Adipocyte (in vitro differentiated cells): ENCODE measurements around the gene TGFBR3L.

Experiments
- DNase-seq: peaks from one replicate; pipeline ENCODE4 v3.0.0-alpha.2; 2015; ENCODE audit warnings: low read depth
- H3K27me3 ChIP-seq: replicated peaks from 2 replicates; pipeline ENCODE4 v1.7.0; 2013; ENCODE audit warnings: mild to moderate bottlenecking, low read length, moderate library complexity; ENCODE audit not compliant: control insufficient read depth, insufficient read depth
- H3K36me3 ChIP-seq: 2 replicates; pipeline ENCODE4 v1.7.0; 2013; ENCODE audit warnings: low read length, mild to moderate bottlenecking, moderate library complexity; ENCODE audit not compliant: control insufficient read depth, insufficient read depth, severe bottlenecking
- H3K4me1 ChIP-seq: 2 replicates; pipeline ENCODE4 v1.7.0; 2013; ENCODE audit warnings: mild to moderate bottlenecking, low read length, moderate library complexity; ENCODE audit not compliant: control insufficient read depth, insufficient read depth
- H3K4me3 ChIP-seq: 2 replicates; pipeline ENCODE4 v1.7.0; 2013; ENCODE audit warnings: mild to moderate bottlenecking, low read length, moderate library complexity
- H3K9ac ChIP-seq: 2 replicates; pipeline ENCODE4 v1.7.0; 2013; ENCODE audit warnings: mild to moderate bottlenecking, low read length, moderate library complexity
- H3K9me3 ChIP-seq: 2 replicates; pipeline ENCODE4 v1.7.0; 2013; ENCODE audit warnings: mild to moderate bottlenecking, low read length, moderate library complexity; ENCODE audit not compliant: control insufficient read depth

Gene TGFBR3L

GRCh38 chr19:7907122-7907521 lies 7.5 kb upstream of the TGFBR3L start:
- no peak for DNase-seq
- H3K4me3 ChIP-seq: no peak overlapping the region
- no peak overlapping the region for H3K9ac ChIP-seq
- no peaks in the 10 kb centered on the region for H3K27me3 ChIP-seq
- peaks cover 30% of the 10 kb centered on the region for H3K36me3 ChIP-seq
- H3K4me1 ChIP-seq: peaks cover 21% of the 10 kb centered on the region
- H3K9me3 ChIP-seq: no peaks in the 10 kb centered on the region

GRCh38 chr19:7907544-7907943 lies 7.1 kb upstream of the TGFBR3L start:
- Histone ChIP-seq H3K36me3 (peaks cover 32% of the 10 kb centered on the region), H3K4me3 (no peak overlapping the region), H3K9ac (no peak overlapping the region), H3K9me3 (no peaks in the 10 kb centered on the region), H3K27me3 (no peaks in the 10 kb centered on the region), H3K4me1 (peaks cover 19% of the 10 kb centered on the region)
- no peak for DNase-seq

- Histone ChIP-seq H3K27me3 (no peaks in the 10 kb centered on the region), H3K4me3 (no peak overlapping the region), H3K9me3 (no peaks in the 10 kb centered on the region), H3K4me1 (peaks cover 12% of the 10 kb centered on the region), H3K9ac (no peak overlapping the region), H3K36me3 (peaks cover 35% of the 10 kb centered on the region)
- no peak for DNase-seq
Measured at GRCh38 chr19:7908078-7908699, 6.4 kb upstream of the TGFBR3L start.

DNA sequence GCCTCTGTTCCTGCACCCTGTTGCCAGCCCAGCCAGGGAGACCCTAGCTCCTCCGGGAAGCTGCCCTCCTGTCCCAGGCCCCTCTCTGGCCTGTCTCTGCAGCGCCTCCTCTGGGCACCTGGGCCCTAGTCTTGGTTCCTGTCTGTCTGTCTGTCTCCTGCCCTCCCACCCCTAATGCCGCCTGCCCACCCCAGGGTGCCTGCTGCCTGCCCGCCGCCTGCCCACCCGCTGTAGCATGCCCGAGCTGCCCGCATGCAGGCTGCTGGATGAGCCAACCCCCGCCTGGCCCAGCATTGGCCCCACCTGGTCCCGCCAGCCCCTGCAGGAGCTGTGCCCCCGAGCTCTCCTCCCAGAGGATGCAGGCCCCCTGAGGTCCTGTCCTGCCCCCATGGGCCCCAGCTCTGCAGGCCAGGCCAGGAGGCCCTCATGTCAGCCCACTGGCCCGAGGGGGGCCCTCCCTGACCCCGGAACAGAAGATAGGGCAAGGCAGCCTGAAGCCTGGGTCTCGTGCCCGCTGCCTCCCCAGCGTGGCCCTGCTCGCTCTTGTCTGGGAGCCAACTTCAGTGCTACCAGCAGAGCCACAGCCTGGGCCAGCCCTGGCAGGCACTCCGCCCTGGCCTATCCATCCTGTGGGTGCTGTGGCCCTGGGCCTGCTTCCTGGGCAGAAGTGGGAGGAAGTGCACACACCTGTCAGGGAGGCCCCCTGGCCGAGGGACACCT lies 5.7 kb upstream of the TGFBR3L start:
- H3K4me3 ChIP-seq: no peak overlapping the region
- peaks cover 35% of the 10 kb centered on the region for H3K36me3 ChIP-seq
- no peaks in the 10 kb centered on the region for H3K9me3 ChIP-seq
- no peaks in the 10 kb centered on the region for H3K27me3 ChIP-seq
- H3K9ac ChIP-seq: no peak overlapping the region
- H3K4me1 ChIP-seq: peaks cover 12% of the 10 kb centered on the region
- no peak for DNase-seq

DNA sequence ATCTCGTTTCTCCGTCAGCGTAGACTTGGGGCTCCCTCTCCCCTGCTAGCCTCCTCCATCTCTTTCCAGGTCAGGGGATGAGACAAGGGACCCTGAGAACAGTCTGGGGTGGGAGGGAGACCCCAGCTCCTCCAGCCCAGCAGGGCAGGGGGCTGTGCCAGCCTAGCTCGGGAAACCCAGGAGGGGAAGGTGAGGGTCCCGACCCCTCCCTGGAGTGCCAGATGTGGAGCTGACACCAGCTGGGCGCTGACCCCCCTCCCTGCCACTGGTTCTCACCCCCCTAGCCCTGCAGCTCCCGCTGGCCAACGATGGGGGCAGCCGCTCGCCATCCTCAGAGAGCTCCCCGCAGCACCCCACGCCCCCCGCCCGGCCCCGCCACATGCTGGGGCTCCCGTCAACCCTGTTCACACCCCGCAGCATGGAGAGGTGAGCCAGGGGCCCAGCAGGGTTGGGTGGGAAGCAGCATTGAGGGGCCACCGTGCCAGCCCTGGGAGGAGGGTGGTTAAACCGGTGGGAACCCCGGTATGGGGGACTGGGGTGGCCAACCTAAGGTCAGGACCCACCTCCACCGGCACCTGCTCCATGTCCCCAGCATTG lies 5.1 kb upstream of the TGFBR3L start:
- Histone ChIP-seq H3K4me1 (peaks cover 10% of the 10 kb centered on the region), H3K4me3 (no peak overlapping the region), H3K9ac (no peak overlapping the region), H3K27me3 (no peaks in the 10 kb centered on the region), H3K9me3 (no peaks in the 10 kb centered on the region), H3K36me3 (peaks cover 35% of the 10 kb centered on the region)
- no peak for DNase-seq

- Histone ChIP-seq H3K9ac (no peak overlapping the region), H3K9me3 (no peaks in the 10 kb centered on the region), H3K27me3 (no peaks in the 10 kb centered on the region), H3K4me1 (peaks cover 2% of the 10 kb centered on the region), H3K36me3 (peaks cover 35% of the 10 kb centered on the region), H3K4me3 (no peak overlapping the region)
- DNase-seq: no peak
Measured at GRCh38 chr19:7910321-7911161, 4.1 kb upstream of the TGFBR3L start.

DNA sequence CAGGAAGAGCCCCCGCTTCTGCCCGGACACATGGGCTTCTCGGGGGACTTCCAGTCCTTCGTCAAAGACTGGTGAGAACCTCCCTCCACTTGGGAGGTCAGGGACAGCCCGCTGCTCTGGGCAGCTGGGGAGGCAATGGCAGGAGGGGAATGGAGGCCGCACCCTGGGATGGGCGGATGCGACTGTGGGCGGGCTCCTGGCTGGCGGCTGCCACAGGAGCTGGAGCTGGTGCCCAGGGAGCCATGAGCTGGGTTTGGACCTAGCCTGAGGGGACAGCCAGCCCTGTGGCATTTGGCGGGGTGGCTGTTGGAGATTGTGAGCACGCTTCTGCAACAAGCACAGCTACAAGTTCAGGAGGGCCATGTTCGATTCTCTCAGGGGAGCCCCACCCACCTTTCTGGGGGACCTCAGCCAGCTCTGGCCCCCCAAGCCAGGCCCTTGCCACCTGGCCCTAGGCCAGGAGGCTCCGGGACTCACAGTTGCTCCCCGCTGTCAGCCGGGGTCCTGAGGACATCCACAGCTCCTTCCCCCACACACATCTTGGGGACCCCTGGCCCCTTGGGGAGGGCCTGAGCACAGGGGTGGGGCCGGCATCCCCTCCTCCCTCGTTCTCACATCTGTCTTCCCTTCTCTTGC lies 3.0 kb upstream of the TGFBR3L start:
- DNase-seq: no peak
- Histone ChIP-seq H3K4me3 (no peak overlapping the region), H3K9me3 (no peaks in the 10 kb centered on the region), H3K36me3 (peaks cover 29% of the 10 kb centered on the region), H3K4me1 (peaks cover 6% of the 10 kb centered on the region), H3K27me3 (no peaks in the 10 kb centered on the region), H3K9ac (no peak overlapping the region)

GRCh38 chr19:7912144-7912696 lies 2.4 kb upstream of the TGFBR3L start:
- peaks cover 6% of the 10 kb centered on the region for H3K4me1 ChIP-seq
- DNase-seq: no peak
- H3K9me3 ChIP-seq: no peaks in the 10 kb centered on the region
- no peak overlapping the region for H3K4me3 ChIP-seq
- H3K36me3 ChIP-seq: peaks cover 29% of the 10 kb centered on the region
- H3K27me3 ChIP-seq: no peaks in the 10 kb centered on the region
- H3K9ac ChIP-seq: no peak overlapping the region

DNA sequence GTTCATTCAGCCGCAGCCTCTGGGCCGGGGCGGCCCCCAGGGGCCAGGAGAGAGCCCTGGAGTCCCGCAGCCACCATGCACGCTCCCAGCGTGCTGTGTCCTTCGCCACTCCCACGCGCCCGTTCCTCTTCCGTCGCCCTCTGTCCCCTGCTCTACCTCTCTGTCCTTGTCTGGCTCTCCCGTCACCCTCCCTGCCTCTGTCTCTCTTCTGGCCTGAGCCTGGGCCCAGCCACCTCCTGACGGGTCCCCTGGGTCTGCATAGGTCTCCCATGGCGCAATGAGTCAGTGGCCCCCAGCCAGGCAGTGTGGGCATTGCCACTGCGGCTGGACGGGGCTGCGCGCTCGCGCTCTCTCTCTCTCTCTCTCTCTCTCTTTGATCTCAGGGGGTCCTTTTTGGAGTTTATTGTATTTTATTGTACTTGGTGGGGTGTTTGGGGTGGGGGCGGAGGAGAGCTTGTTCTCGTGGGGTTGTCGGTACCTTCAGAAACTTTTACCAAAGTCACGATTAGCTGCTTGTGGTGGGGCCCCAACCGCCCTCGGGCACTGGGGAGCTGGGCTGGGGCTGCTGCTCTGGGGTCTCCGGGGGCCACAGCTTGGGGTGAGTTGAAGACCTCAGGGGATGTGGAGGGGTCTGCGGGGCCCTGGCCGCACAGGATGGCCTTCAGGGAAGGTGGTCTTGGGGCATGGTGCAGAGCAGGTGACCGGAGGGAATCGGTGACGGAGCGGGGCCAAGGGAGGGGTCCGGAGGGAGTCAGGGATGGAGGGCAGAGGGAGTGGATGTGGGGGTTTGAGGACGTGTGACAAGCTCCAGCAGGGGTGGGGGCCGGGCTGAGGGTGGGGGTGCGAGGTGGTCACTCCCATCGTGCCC lies 1.7 kb upstream of the TGFBR3L start:
- Histone ChIP-seq H3K9me3 (no peaks in the 10 kb centered on the region), H3K4me1 (peaks cover 6% of the 10 kb centered on the region), H3K9ac (no peak overlapping the region), H3K36me3 (peaks cover 29% of the 10 kb centered on the region), H3K27me3 (no peaks in the 10 kb centered on the region), H3K4me3 (no peak overlapping the region)
- DNase-seq: no peak

- Histone ChIP-seq H3K9me3 (no peaks in the 10 kb centered on the region), H3K4me1 (peaks cover 6% of the 10 kb centered on the region), H3K4me3 (no peak overlapping the region), H3K9ac (no peak overlapping the region), H3K27me3 (no peaks in the 10 kb centered on the region), H3K36me3 (peaks cover 29% of the 10 kb centered on the region)
- DNase-seq: no peak
Measured at GRCh38 chr19:7913652-7914051, 978 bp upstream of the TGFBR3L start.
